Measurements from ENCODE around the gene SETD2.
A peak's percentile ranks its signal among the peaks of the same experiment; 100 is the strongest.

Gene SETD2

DNA sequence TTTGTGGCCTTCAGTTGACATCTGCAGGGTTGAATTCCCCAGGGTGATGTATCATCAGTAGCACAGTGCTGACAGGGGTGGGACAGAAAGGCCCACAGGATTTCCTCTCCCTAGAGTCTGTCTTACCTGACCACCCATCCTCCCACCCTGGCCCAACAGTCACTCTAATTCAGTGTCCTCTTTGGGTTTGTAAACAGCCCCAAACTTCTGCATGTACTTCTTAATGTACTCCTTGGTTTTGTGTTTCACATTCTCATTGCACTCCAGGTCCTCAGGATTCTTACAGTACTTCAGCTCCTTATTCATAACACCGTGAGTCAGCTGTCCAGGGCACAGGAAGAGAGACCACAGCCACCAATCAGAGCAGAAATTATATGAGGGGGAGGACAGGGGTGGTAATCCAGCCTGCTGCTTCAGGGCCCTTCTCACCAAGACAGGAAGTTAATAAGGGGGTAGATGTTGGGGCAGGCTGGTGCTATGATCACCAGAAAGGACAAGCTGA lies 146.9 kb downstream of the SETD2 start:
- peak; percentile 81 for DNase-seq (ENCODE audit: low read depth)
- H3K4me3 ChIP-seq (ENCODE audit: control insufficient read depth, low read depth, low read length) = no peak overlapping the region

GRCh38 chr3:47016086-47016933 lies 147.6 kb downstream of the SETD2 start:
- no peak for DNase-seq (ENCODE audit: low read depth)
- H3K4me3 ChIP-seq (ENCODE audit: control insufficient read depth, low read depth, low read length) = no peak overlapping the region
- TF ChIP-seq CTCF (conservative IDR thresholded peaks at IDR 0.05; ENCODE audit: control insufficient read depth, insufficient read depth, low read depth, low read length) = no peak

More for the DNA sequence above, 146.9 kb downstream of the SETD2 start:
- no peak for TF ChIP-seq CTCF (conservative IDR thresholded peaks at IDR 0.05; ENCODE audit: control insufficient read depth, insufficient read depth, low read depth, low read length)

DNA sequence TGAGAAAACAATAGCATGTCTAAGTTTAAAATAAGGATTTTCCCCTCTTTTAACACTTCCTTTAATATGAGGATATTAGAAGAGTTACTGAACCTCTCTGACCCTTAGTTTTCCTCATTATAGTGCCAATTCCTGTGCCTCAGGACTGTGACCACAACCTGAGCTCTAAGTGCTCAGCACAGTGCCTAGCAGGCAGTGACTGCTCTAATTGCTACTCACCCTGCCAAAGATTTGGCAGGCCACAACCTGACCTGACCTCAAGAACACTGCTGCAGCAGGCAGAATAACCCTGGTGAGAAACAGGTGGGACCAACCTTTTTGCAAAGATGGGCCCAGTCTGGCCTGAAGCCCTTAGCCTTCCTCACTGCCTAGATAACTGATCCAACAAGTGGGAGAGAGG lies 148.8 kb downstream of the SETD2 start:
- no peak overlapping the region for H3K4me3 ChIP-seq (ENCODE audit: control insufficient read depth, low read depth, low read length)
- TF ChIP-seq CTCF (conservative IDR thresholded peaks at IDR 0.05; ENCODE audit: control insufficient read depth, insufficient read depth, low read depth, low read length) = no peak
- DNase-seq (ENCODE audit: low read depth) = no peak

DNA sequence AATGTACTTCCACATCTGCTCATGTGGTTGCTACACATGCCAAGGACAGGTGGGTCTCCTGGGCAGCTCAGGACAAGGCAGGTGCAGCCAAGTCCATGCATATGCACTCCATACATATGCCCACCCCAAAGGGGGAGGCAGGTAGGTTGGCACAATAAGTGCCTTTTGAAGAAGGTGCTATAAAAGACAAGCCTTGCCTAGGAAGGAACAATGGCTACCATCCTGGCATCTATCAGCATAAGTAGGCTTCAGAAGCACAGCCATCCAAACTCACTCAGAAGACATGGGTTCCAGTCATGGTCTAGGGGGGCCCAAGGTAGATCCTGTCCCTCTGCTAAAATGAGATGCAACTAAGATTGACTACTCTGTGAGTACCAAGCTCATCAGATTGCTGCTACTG lies 149.9 kb downstream of the SETD2 start:
- TF ChIP-seq CTCF (conservative IDR thresholded peaks at IDR 0.05; ENCODE audit: control insufficient read depth, insufficient read depth, low read depth, low read length) = no peak
- no peak for DNase-seq (ENCODE audit: low read depth)
- H3K4me3 ChIP-seq (ENCODE audit: control insufficient read depth, low read depth, low read length) = no peak overlapping the region

- no peak for DNase-seq (ENCODE audit: low read depth)
- no peak overlapping the region for H3K4me3 ChIP-seq (ENCODE audit: control insufficient read depth, low read depth, low read length)
- no peak for TF ChIP-seq CTCF (conservative IDR thresholded peaks at IDR 0.05; ENCODE audit: control insufficient read depth, insufficient read depth, low read depth, low read length)
Observed at GRCh38 chr3:47013231-47013630, 150.7 kb downstream of the SETD2 start.

- no peak for TF ChIP-seq CTCF (conservative IDR thresholded peaks at IDR 0.05; ENCODE audit: control insufficient read depth, insufficient read depth, low read depth, low read length)
- no peak overlapping the region for H3K4me3 ChIP-seq (ENCODE audit: control insufficient read depth, low read depth, low read length)
- no peak for DNase-seq (ENCODE audit: low read depth)
Observed at GRCh38 chr3:47012342-47013230, 151.3 kb downstream of the SETD2 start.

Measured in fibroblast of mammary gland (primary cell).